CD4-positive, alpha-beta memory T cell (primary cell): ENCODE results near the gene OSM. TPM values are rescaled to one million over a fixed set of nuclear protein-coding genes. Genes with fewer than 3 reads are reported as not detected.

Experiments
- CTCF ChIA-PET: fragments of 350-600 bp; sonication (Branson Sonifier 250); formaldehyde crosslinking; loops from one replicate; lab custom pipeline; 2021; ENCODE audit warnings: inconsistent platforms; ENCODE audit not compliant: partially characterized antibody; lab: Charles Lee
- POLR2A ChIA-PET: fragments of 350-600 bp; sonication (Branson Sonifier 250); formaldehyde crosslinking; loops from one replicate; lab custom pipeline; 2021; ENCODE audit not compliant: partially characterized antibody; lab: Charles Lee
- DNase-seq, 5 donors: peaks; one replicate each; pipeline versions ENCODE4 v3.0.0 to v3.0.0-alpha.2; 2020 to 2022; ENCODE audit warnings: mixed read lengths in 1 of 5
- H3K27ac ChIP-seq: one replicate; pipeline ENCODE4 v1.7.0; 2013; ENCODE audit warnings: low read depth, low read length
- H3K27me3 ChIP-seq: 2 replicates; pipeline ENCODE4 v1.7.0; 2013; ENCODE audit warnings: mild to moderate bottlenecking, low read length, moderate library complexity; ENCODE audit not compliant: insufficient read depth
- H3K36me3 ChIP-seq: 2 replicates; pipeline ENCODE4 v1.7.0; 2013; ENCODE audit warnings: mild to moderate bottlenecking, low read length, moderate library complexity; ENCODE audit not compliant: insufficient read depth
- H3K4me1 ChIP-seq: 2 replicates; pipeline ENCODE4 v1.7.0; 2013; ENCODE audit warnings: mild to moderate bottlenecking, low read length, moderate library complexity; ENCODE audit not compliant: insufficient read depth
- H3K4me3 ChIP-seq, 2 donors: one replicate each; pipeline ENCODE4 v1.7.0; 2013; ENCODE audit warnings: low read length in 2 of 2, mild to moderate bottlenecking in 1 of 2
- H3K9me3 ChIP-seq, 2 donors: one replicate each; pipeline ENCODE4 v1.7.0; 2013; ENCODE audit warnings: low read length in 2 of 2, control low read depth in 1 of 2; ENCODE audit not compliant: control insufficient read depth in 1 of 2
- H3K27ac Mint-ChIP-seq, 7 donors: one replicate each; pipeline ENCODE4 v1.8.0; 2020 to 2021; ENCODE audit warnings: mixed read lengths in 7 of 7, mild to moderate bottlenecking in 6 of 7, inconsistent platforms in 3 of 7, moderate library complexity in 3 of 7
- H3K27me3 Mint-ChIP-seq, 2 donors: one replicate each; pipeline ENCODE4 v1.8.0; 2020 to 2021; ENCODE audit warnings: mixed read lengths in 2 of 2
- H3K36me3 Mint-ChIP-seq, 2 donors: one replicate each; pipeline ENCODE4 v1.8.0; 2020 to 2021; ENCODE audit warnings: mixed read lengths in 2 of 2, inconsistent platforms in 1 of 2, mild to moderate bottlenecking in 1 of 2
- H3K4me1 Mint-ChIP-seq, 4 donors: one replicate each; pipeline ENCODE4 v1.8.0; 2020 to 2021; ENCODE audit warnings: mixed read lengths in 4 of 4, mild to moderate bottlenecking in 1 of 4
- H3K4me3 Mint-ChIP-seq, 8 donors: one replicate each; pipeline ENCODE4 v1.8.0; 2020 to 2021; ENCODE audit warnings: mixed read lengths in 8 of 8, mild to moderate bottlenecking in 7 of 8, moderate library complexity in 6 of 8, inconsistent platforms in 3 of 8
- H3K9me3 Mint-ChIP-seq, 8 donors: one replicate each; pipeline ENCODE4 v1.8.0; 2020 to 2021; ENCODE audit warnings: mixed read lengths in 8 of 8, mild to moderate bottlenecking in 5 of 8, inconsistent platforms in 3 of 8, moderate library complexity in 1 of 8
- intact Hi-C: fragments of 100-400 bp; cut with micrococcal nuclease; formaldehyde crosslinking; loops from one replicate; pipeline ENCODE4 v1.15.1; 2023
- polyA plus RNA-seq, 2 donors: library from polyadenylated mRNA; unstranded; fragments of 300-500 nt; fragmentation: Illumina TruSeq; gene quantifications; one replicate each; pipeline ENCODE4 v1.2.3, GENCODE V29; 2021
- total RNA-seq, 2 experiments: library from RNA; stranded (reverse); gene quantifications; one replicate each; pipeline ENCODE4 v1.2.3, GENCODE V29; 2021

OSM gene
- total and polyA plus RNA-seq, 4 experiments from 2014 or later: 1.1 to 103 (median 12.7) TPM

GRCh38 chr22:30225220-30225927, 41.3 kb downstream of the OSM start:
- Mint-ChIP-seq H3K4me3 (peak overlapping the region in 4 of 8 donors; percentile 12 to 43 (median 30)), H3K27me3 (no peaks in the 10 kb centered on the region), H3K36me3 (no peaks in the 10 kb centered on the region), H3K9me3 (no peaks in the 10 kb centered on the region), H3K27ac (peak overlapping the region; percentile 39 to 83 (median 64)), H3K4me1 (peaks cover 48 to 79% (median 66%) of the 10 kb centered on the region in 4 donors)
- no peak for DNase-seq
- Histone ChIP-seq H3K4me3 (no peak overlapping the region), H3K4me1 (peaks cover 74% of the 10 kb centered on the region), H3K27me3 (no peaks in the 10 kb centered on the region), H3K36me3 (no peaks in the 10 kb centered on the region), H3K9me3 (no peaks in the 10 kb centered on the region), H3K27ac (no peak overlapping the region)
- CTCF ChIA-PET: interaction anchor here (1.0 to 1.2 kb wide), 3 partner anchors 38 to 63 kb away, joined by 3 to 5 read pairs (median 4); no protein-coding TSS in a partner anchor
- POLR2A ChIA-PET: no interaction called here
- intact Hi-C loops: no loop called here

- Mint-ChIP-seq H3K36me3 (no peaks in the 10 kb centered on the region), H3K4me3 (peak overlapping the region in 1 of 8 donors; percentile 43), H3K27me3 (no peaks in the 10 kb centered on the region), H3K9me3 (no peaks in the 10 kb centered on the region), H3K4me1 (peaks cover 57 to 90% (median 75%) of the 10 kb centered on the region in 4 donors), H3K27ac (peak overlapping the region; percentile 35 to 63 (median 48))
- H3K27ac ChIP-seq: no peak overlapping the region
- CTCF ChIA-PET: interaction anchor here (1.2 kb wide), 1 partner anchor 45 kb away, joined by 5 read pairs; no protein-coding TSS in a partner anchor
- peaks cover 85% of the 10 kb centered on the region for H3K4me1 ChIP-seq
- H3K27me3 ChIP-seq: no peaks in the 10 kb centered on the region
- intact Hi-C loops: no loop called here
- POLR2A ChIA-PET: interaction anchor here (1.3 kb wide), 1 partner anchor 24 kb away, joined by 3 read pairs; no protein-coding TSS in a partner anchor
- H3K36me3 ChIP-seq: no peaks in the 10 kb centered on the region
- H3K9me3 ChIP-seq: no peaks in the 10 kb centered on the region
- DNase-seq: no peak
- no peak overlapping the region for H3K4me3 ChIP-seq
Observed at GRCh38 chr22:30224161-30224857, 42.3 kb downstream of the OSM start.

- ChIA-PET POLR2A (no interaction called here), CTCF (no interaction called here)
- no peak overlapping the region for H3K4me3 ChIP-seq
- no peaks in the 10 kb centered on the region for H3K9me3 ChIP-seq
- H3K4me1 ChIP-seq: peaks cover 88% of the 10 kb centered on the region
- no peak for DNase-seq
- H3K27ac ChIP-seq: no peak overlapping the region
- Mint-ChIP-seq H3K36me3 (no peaks in the 10 kb centered on the region), H3K4me3 (peak overlapping the region in 1 of 8 donors; percentile 15), H3K9me3 (no peaks in the 10 kb centered on the region), H3K27ac (peak overlapping the region in 4 of 7 donors; percentile 22 to 63 (median 42)), H3K4me1 (peaks cover 54 to 91% (median 76%) of the 10 kb centered on the region in 4 donors), H3K27me3 (no peaks in the 10 kb centered on the region)
- intact Hi-C loops: no loop called here
- H3K27me3 ChIP-seq: no peaks in the 10 kb centered on the region
- no peaks in the 10 kb centered on the region for H3K36me3 ChIP-seq
Observed at GRCh38 chr22:30223303-30223702, 43.3 kb downstream of the OSM start.

- peaks cover 80% of the 10 kb centered on the region for H3K4me1 ChIP-seq
- peak overlapping the region in 3 of 8 donors; percentile 19 to 52 (median 46) for H3K4me3 Mint-ChIP-seq
- intact Hi-C loops: no loop called here
Observed at GRCh38 chr22:30222321-30222720, 44.3 kb downstream of the OSM start.

GRCh38 chr22:30221121-30221992, 45.3 kb downstream of the OSM start:
- H3K27ac Mint-ChIP-seq: peak overlapping the region; percentile 83 to 95 (median 92)
- CTCF ChIA-PET: interaction anchor here (0.9 to 1.6 kb wide), 4 partner anchors 20 to 223 kb away, joined by 3 to 5 read pairs (median 4); no protein-coding TSS in a partner anchor
- POLR2A ChIA-PET: interaction anchor here (0.6 to 3.2 kb wide), 9 partner anchors 20 to 113 kb away, joined by 3 to 9 read pairs (median 3); no protein-coding TSS in a partner anchor
- Histone ChIP-seq H3K9me3 (no peaks in the 10 kb centered on the region), H3K27ac (peak overlapping the region; percentile 54), H3K4me1 (peaks cover 73% of the 10 kb centered on the region), H3K4me3 (peak overlapping the region; percentile 7 to 74), H3K36me3 (no peaks in the 10 kb centered on the region), H3K27me3 (no peaks in the 10 kb centered on the region)
- no peaks in the 10 kb centered on the region for H3K9me3 Mint-ChIP-seq
- H3K36me3 Mint-ChIP-seq: no peaks in the 10 kb centered on the region
- H3K27me3 Mint-ChIP-seq: no peaks in the 10 kb centered on the region
- H3K4me1 Mint-ChIP-seq: peaks cover 46 to 74% (median 63%) of the 10 kb centered on the region in 4 donors
- DNase-seq: peak; percentile 63 to 73 (median 71)
- peak overlapping the region; percentile 77 to 86 (median 82) for H3K4me3 Mint-ChIP-seq
- intact Hi-C loops: no loop called here

More at GRCh38 chr22:30222321-30222720, 44.3 kb downstream of the OSM start:
- no peaks in the 10 kb centered on the region for H3K36me3 Mint-ChIP-seq
- ChIA-PET CTCF (interaction anchor here (0.6 to 1.0 kb wide), 2 partner anchors 33 to 114 kb away, joined by 3 to 5 read pairs; no protein-coding TSS in a partner anchor), POLR2A (interaction anchor here (1.5 to 3.2 kb wide), 2 partner anchors 26 to 31 kb away, joined by 5 to 9 read pairs; no protein-coding TSS in a partner anchor)
- Histone ChIP-seq H3K27me3 (no peaks in the 10 kb centered on the region), H3K4me3 (no peak overlapping the region), H3K36me3 (no peaks in the 10 kb centered on the region), H3K9me3 (no peaks in the 10 kb centered on the region), H3K27ac (no peak overlapping the region)
- H3K9me3 Mint-ChIP-seq: no peaks in the 10 kb centered on the region
- H3K4me1 Mint-ChIP-seq: peaks cover 49 to 82% (median 68%) of the 10 kb centered on the region in 4 donors
- no peaks in the 10 kb centered on the region for H3K27me3 Mint-ChIP-seq
- DNase-seq: no peak
- H3K27ac Mint-ChIP-seq: peak overlapping the region in 3 of 7 donors; percentile 83 to 94 (median 85)

- no peaks in the 10 kb centered on the region for H3K9me3 ChIP-seq
- Mint-ChIP-seq H3K4me1 (peaks cover 44 to 65% (median 56%) of the 10 kb centered on the region in 4 donors), H3K4me3 (peak overlapping the region; percentile 77 to 86 (median 82)), H3K9me3 (no peaks in the 10 kb centered on the region), H3K36me3 (no peaks in the 10 kb centered on the region), H3K27ac (peak overlapping the region; percentile 83 to 95 (median 92)), H3K27me3 (no peaks in the 10 kb centered on the region)
- no peak for DNase-seq
- ChIA-PET CTCF (interaction anchor here (0.7 to 1.6 kb wide), 5 partner anchors 19 to 224 kb away, joined by 3 to 4 read pairs (median 3); no protein-coding TSS in a partner anchor), POLR2A (interaction anchor here (0.7 to 3.2 kb wide), 5 partner anchors 20 to 112 kb away, joined by 3 to 9 read pairs (median 4); no protein-coding TSS in a partner anchor)
- H3K4me3 ChIP-seq: peak overlapping the region; percentile 7 to 74
- peak overlapping the region; percentile 54 for H3K27ac ChIP-seq
- H3K27me3 ChIP-seq: no peaks in the 10 kb centered on the region
- H3K36me3 ChIP-seq: no peaks in the 10 kb centered on the region
- intact Hi-C loops: no loop called here
- peaks cover 64% of the 10 kb centered on the region for H3K4me1 ChIP-seq
Observed at GRCh38 chr22:30220338-30221012, 46.2 kb downstream of the OSM start.
